Activated naive CD4-positive, alpha-beta T cell treated with anti-CD3 and anti-CD28 coated beads for 36 hours (primary cell): ENCODE data around the gene VEPH1. TPM values are rescaled to one million over a fixed set of nuclear protein-coding genes. Genes with fewer than 3 reads are reported as not detected.
A peak's percentile ranks its signal among the peaks of the same experiment; 100 is the strongest.

Source experiments
- CTCF ChIA-PET: fragments of 350-600 bp; sonication (Branson Sonifier 250); formaldehyde crosslinking; loops from one replicate; lab custom pipeline; 2021; ENCODE audit warnings: antibody characterized with exemption; lab: Charles Lee
- DNase-seq: peaks from one replicate; pipeline ENCODE4 v3.0.0-alpha.2; 2020
- H3K27ac Mint-ChIP-seq: one replicate; pipeline ENCODE4 v1.8.0; 2021; ENCODE audit warnings: mild to moderate bottlenecking, mixed read lengths
- H3K27me3 Mint-ChIP-seq: one replicate; pipeline ENCODE4 v1.8.0; 2021; ENCODE audit warnings: low read depth, mixed read lengths
- H3K36me3 Mint-ChIP-seq: one replicate; pipeline ENCODE4 v1.8.0; 2021; ENCODE audit warnings: low read depth, mixed read lengths
- H3K4me1 Mint-ChIP-seq: one replicate; pipeline ENCODE4 v1.8.0; 2021; ENCODE audit warnings: low read depth, mixed read lengths
- H3K4me3 Mint-ChIP-seq: one replicate; pipeline ENCODE4 v1.8.0; 2021; ENCODE audit warnings: mild to moderate bottlenecking, moderate library complexity, mixed read lengths
- H3K9me3 Mint-ChIP-seq: one replicate; pipeline ENCODE4 v1.8.0; 2021; ENCODE audit warnings: mixed read lengths
- intact Hi-C: fragments of 100-400 bp; cut with micrococcal nuclease; formaldehyde crosslinking; loops from one replicate; pipeline ENCODE4 v1.15.1; 2023
- total RNA-seq, 2 experiments: library from RNA; stranded (reverse); gene quantifications; one replicate each; pipeline ENCODE4 v1.2.3, GENCODE V29; 2021

VEPH1 gene
- total RNA-seq, 2 experiments from 2014 or later, result not detected

DNA sequence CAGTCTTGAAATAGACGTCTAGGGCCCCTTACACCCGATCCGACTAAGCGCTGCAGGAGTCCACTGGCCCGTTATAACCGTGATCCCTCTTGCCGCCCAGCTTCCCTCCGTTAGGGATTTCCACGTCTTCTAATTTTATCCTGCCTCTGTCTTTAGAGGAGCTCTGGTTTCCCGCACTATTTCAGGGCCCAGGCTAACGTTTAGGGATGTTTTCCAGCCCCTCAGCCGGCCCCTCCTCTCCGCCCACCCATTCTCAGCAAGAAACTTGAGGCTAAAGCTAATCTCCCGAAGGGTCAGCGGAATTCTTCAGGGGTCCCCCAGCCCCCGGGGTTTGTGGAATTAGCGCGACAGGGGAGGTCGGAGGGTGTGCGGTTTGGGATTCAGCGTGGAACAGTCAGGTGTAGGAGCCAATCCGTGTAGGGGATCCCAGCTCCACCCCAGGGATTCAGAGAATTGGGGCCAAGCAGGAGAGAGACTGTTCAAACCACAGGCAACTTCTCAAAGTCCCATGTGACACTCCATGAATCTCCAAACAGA is 65.0 kb downstream of the VEPH1 start:
- Mint-ChIP-seq H3K36me3 (no peaks in the 10 kb centered on the region), H3K4me3 (no peak overlapping the region), H3K27ac (no peak overlapping the region), H3K9me3 (no peaks in the 10 kb centered on the region), H3K27me3 (peaks cover 22% of the 10 kb centered on the region), H3K4me1 (peaks cover 10% of the 10 kb centered on the region)
- DNase-seq, result no peak
- intact Hi-C loops, result loop anchor here (5.0 kb wide), 1 partner anchor 669 kb away; the partner anchor contains the start of gene SHOX2
- CTCF ChIA-PET, result interaction anchor here (1.1 kb wide), 1 partner anchor 20 kb away, joined by 3 read pairs; no protein-coding TSS in a partner anchor

DNA sequence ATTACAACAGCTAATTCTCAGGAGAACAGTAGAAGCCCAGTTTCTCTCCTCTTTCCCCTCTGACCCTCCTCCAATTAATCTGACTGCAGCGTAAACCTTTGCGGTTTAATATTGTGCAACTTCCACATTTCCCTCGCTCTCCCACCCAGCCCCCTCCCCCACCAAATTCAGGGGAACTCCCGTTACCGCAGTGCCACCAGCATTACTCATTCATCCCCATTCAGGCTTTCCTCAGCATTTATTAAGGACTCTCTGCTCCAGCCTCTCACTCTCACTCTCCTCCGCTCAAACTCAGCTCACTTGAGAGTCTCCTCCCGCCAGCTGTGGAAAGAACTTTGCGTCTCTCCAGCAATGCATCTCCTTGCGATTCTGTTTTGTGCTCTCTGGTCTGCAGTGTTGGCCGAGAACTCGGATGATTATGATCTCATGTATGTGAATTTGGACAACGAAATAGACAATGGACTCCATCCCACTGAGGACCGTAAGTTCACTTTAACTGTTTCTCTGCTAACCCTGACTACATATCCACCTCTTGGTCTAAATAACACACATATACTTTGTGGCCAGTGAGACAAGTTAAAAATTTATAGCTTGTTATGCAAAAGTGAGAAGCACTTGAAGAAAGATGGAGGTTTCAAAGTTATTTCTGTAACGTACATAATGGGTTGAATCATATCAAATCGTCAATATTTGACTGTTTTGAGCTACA is 66.5 kb downstream of the VEPH1 start, which contains the start of gene PTX3:
Gene PTX3, plus strand, starts transcription at position 268 of the 709 bp plus-strand sequence. Its CDS starts 84 bp downstream, at position 352.
- no peaks in the 10 kb centered on the region for H3K36me3 Mint-ChIP-seq
- H3K27ac Mint-ChIP-seq, result no peak within 1 kb of the TSS
- H3K4me3 Mint-ChIP-seq, result peak within 1 kb of the TSS; percentile 45
- H3K4me1 Mint-ChIP-seq, result peaks cover 10% of the 10 kb centered on the region
- DNase-seq, result peak; percentile 20
- intact Hi-C loops, result loop anchor here (5.0 kb wide), 1 partner anchor 671 kb away; the partner anchor contains the start of gene SHOX2
- H3K27me3 Mint-ChIP-seq, result peaks cover 22% of the 10 kb centered on the region
- CTCF ChIA-PET, result interaction anchor here (0.8 kb wide), 1 partner anchor 13 kb away, joined by 3 read pairs; no protein-coding TSS in a partner anchor
- H3K9me3 Mint-ChIP-seq, result no peaks in the 10 kb centered on the region

DNA sequence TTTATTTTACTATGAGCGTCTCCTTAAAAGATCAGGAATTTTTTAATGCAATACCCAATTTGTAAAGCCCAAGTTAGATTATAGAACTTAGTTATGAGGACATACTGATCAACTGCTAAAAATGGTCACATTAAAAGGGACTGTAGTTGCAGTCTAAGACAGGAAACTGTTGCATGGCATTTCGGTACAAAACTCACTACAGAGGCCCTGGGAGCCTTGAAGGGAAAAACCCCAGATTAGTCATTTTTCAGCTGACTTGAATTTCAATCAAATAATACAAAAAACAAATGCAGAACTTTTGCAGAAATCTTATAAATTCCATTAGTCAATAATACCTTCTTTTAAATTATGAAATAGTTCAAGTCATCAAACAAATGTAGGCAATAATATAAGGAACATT is 73.5 kb downstream of the VEPH1 start:
- no peak overlapping the region for H3K27ac Mint-ChIP-seq
- DNase-seq, result peak; percentile 40
- no peak overlapping the region for H3K4me3 Mint-ChIP-seq
- H3K27me3 Mint-ChIP-seq, result peaks cover 7% of the 10 kb centered on the region
- intact Hi-C loops, result no loop called here
- CTCF ChIA-PET, result no interaction called here
- H3K9me3 Mint-ChIP-seq, result no peaks in the 10 kb centered on the region
- no peaks in the 10 kb centered on the region for H3K4me1 Mint-ChIP-seq
- no peaks in the 10 kb centered on the region for H3K36me3 Mint-ChIP-seq

DNA sequence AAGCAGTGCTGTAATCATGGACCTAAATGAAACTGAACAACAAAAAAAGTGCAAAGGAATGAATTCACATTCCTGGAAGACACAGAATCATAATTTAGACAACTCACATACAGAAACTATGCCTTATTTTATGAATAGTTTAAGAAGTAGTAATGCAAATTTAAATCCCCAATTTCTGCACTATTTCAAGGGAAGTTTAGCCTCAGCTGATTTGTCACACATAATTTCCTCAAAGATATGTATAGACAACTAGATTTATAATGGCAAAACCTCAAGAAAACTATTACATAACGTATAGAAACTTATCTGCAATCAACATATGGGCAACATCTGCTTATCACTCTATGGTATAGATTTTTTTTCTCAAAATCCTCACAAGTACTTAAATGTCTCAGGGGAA is 74.4 kb downstream of the VEPH1 start:
- H3K9me3 Mint-ChIP-seq, result peaks cover 3% of the 10 kb centered on the region
- H3K36me3 Mint-ChIP-seq, result no peaks in the 10 kb centered on the region
- no peak overlapping the region for H3K27ac Mint-ChIP-seq
- DNase-seq, result no peak
- CTCF ChIA-PET, result no interaction called here
- intact Hi-C loops, result no loop called here
- peaks cover 11% of the 10 kb centered on the region for H3K27me3 Mint-ChIP-seq
- H3K4me3 Mint-ChIP-seq, result no peak overlapping the region
- H3K4me1 Mint-ChIP-seq, result no peaks in the 10 kb centered on the region

DNA sequence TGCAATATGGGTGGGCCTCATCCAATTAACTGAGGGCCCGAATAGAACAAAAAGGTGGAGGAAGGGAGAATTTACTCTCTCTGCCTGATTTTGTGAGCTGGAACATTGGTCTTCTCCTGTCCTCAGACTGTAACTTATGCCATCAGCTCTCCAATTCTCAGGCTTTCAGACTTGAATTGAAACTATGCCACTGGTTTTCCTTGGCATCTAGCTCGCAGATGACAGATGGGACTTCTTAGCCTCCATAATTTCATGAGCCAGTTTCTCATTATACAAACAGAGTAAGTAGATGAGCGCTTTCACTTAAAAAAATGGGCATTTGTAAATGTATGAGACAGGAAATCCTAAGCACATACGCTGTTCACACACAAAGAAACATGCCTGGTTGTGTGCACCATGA is 75.3 kb downstream of the VEPH1 start:
- Mint-ChIP-seq H3K27ac (no peak overlapping the region), H3K4me1 (no peaks in the 10 kb centered on the region), H3K9me3 (peaks cover 3% of the 10 kb centered on the region), H3K4me3 (no peak overlapping the region), H3K27me3 (peaks cover 11% of the 10 kb centered on the region), H3K36me3 (no peaks in the 10 kb centered on the region)
- CTCF ChIA-PET, result no interaction called here
- intact Hi-C loops, result no loop called here
- DNase-seq, result no peak

DNA sequence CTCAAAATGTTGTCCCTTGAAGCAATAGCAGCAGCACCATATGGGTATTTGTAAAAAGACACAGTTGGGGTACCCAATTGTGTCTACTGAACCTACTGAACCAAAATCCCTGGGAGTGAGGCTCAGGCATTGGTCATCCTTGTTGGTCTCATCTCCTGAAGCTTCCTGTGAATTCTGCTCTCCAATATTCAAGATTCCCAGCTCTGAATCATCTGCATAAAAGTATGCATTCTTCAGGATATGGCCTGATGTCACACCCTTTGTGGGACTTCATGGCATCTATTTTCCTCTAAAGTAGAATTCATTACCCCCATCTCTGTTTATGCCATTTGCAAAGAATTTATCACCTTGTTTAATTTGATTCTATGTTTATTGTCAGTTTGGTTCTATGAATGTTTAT is 79.9 kb downstream of the VEPH1 start:
- DNase-seq, result no peak
- Mint-ChIP-seq H3K9me3 (peaks cover 3% of the 10 kb centered on the region), H3K27ac (no peak overlapping the region), H3K27me3 (peaks cover 8% of the 10 kb centered on the region), H3K4me1 (no peaks in the 10 kb centered on the region), H3K4me3 (no peak overlapping the region), H3K36me3 (no peaks in the 10 kb centered on the region)
- intact Hi-C loops, result no loop called here
- CTCF ChIA-PET, result no interaction called here

DNA sequence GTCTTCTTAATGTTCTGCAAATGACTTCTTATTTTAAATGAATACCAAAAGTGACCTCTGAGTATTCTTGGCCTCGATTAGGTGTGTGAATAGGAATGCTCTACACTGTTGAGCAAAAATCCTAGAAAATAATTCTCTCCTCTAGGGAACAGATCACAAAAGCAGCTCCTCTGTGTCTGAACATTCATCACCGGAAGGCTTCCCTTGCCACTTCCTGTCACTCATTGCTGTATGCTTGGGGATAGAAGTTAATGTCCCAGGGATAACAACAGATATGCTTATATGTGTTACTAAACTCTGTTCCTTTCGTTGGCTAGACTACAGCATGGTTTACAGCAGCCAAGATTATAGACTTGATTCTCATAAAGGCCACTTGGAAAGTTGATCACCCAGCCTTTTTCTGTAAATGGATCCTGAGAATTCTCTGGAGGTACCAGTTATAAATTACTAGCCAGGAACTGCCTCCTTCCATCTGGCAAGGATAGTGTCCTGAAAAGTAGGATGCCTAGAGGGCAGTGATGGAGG is 82.5 kb downstream of the VEPH1 start:
- H3K9me3 Mint-ChIP-seq, result peaks cover 3% of the 10 kb centered on the region
- H3K36me3 Mint-ChIP-seq, result no peaks in the 10 kb centered on the region
- CTCF ChIA-PET, result no interaction called here
- no peak overlapping the region for H3K27ac Mint-ChIP-seq
- H3K27me3 Mint-ChIP-seq, result peaks cover 5% of the 10 kb centered on the region
- intact Hi-C loops, result no loop called here
- no peak for DNase-seq
- no peak overlapping the region for H3K4me3 Mint-ChIP-seq
- no peaks in the 10 kb centered on the region for H3K4me1 Mint-ChIP-seq

DNA sequence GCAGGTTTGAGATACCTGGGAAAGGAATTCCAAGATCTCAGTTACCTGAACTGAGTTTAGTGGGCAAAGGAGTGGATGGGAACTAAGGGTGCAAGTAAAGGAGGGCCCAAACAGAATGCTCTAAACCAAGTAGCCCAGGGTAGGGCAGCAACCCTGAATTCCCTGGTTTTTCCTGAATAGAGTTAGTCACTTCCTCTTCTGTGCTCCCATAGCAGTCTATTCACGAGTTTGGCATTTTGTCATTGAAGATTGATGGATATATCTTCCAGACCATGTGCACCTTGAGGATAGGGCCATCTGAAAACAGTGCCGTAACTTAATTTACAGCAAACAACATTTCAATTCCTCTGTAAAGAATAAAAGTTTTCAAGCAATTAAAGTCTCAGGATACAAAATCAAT is 85.1 kb downstream of the VEPH1 start:
- H3K9me3 Mint-ChIP-seq, result no peaks in the 10 kb centered on the region
- CTCF ChIA-PET, result no interaction called here
- intact Hi-C loops, result no loop called here
- H3K4me1 Mint-ChIP-seq, result no peaks in the 10 kb centered on the region
- no peaks in the 10 kb centered on the region for H3K36me3 Mint-ChIP-seq
- DNase-seq, result no peak
- H3K4me3 Mint-ChIP-seq, result no peak overlapping the region
- no peak overlapping the region for H3K27ac Mint-ChIP-seq
- peaks cover 1% of the 10 kb centered on the region for H3K27me3 Mint-ChIP-seq

DNA sequence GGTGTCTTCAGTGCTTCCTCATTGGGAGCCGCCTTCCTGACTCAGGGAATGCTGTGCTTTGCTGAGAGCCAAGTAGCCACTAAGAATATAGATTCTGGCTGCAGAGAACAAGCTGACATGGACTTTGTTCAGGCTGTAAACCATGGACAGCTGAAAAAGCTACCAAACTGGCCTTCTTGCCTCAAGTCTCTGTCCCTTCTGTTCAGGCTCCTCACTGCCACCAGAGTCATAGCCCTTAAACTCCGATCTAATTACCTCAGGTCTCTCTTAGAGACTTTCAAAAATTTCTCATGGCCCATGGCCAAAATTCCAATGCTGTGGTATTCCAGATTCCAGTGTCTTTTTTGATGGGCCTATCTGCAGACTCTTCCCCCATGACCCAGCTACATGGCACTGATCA is 86.0 kb downstream of the VEPH1 start:
- Mint-ChIP-seq H3K36me3 (no peaks in the 10 kb centered on the region), H3K27me3 (peaks cover 1% of the 10 kb centered on the region), H3K9me3 (no peaks in the 10 kb centered on the region), H3K4me3 (no peak overlapping the region), H3K4me1 (no peaks in the 10 kb centered on the region), H3K27ac (no peak overlapping the region)
- DNase-seq, result no peak
- CTCF ChIA-PET, result no interaction called here
- intact Hi-C loops, result no loop called here

DNA sequence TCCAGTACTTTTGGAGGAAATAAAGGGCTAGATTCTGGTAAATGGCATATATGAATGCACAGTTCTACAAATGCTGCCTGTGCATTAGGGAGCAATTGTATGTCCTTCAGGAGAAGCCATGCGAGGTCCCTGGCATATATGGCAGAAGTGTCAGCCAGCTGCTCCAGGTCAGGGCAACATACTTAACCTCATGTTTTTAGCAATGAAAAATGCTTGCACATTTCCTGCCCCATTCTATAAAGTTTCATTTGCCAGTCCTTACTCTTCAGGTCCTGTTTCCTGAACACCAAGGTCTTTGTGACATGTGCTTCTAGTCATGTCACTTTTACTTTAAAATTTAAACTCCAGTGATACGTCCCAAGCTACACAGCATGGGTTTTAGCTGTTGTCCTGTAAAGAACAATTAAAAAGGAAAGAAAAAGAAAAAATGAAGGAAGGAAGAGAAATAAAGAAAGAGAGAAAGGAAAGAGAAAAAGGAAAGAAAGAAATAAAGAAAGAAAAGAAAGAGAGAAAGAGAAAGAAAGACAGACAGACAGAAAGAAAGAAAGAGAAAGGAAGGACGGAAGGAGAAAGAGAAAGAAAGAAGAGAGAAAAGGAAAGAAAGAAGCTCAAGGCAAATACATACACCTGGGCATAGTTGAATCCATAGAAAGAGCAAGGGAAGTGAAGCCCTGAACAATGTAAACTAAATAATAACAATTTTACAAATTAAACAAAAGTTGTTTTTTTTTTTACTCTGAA is 86.7 kb downstream of the VEPH1 start:
- Mint-ChIP-seq H3K36me3 (no peaks in the 10 kb centered on the region), H3K9me3 (no peaks in the 10 kb centered on the region), H3K4me1 (no peaks in the 10 kb centered on the region), H3K27me3 (peaks cover 1% of the 10 kb centered on the region), H3K27ac (no peak overlapping the region), H3K4me3 (no peak overlapping the region)
- intact Hi-C loops, result no loop called here
- CTCF ChIA-PET, result no interaction called here
- DNase-seq, result no peak

DNA sequence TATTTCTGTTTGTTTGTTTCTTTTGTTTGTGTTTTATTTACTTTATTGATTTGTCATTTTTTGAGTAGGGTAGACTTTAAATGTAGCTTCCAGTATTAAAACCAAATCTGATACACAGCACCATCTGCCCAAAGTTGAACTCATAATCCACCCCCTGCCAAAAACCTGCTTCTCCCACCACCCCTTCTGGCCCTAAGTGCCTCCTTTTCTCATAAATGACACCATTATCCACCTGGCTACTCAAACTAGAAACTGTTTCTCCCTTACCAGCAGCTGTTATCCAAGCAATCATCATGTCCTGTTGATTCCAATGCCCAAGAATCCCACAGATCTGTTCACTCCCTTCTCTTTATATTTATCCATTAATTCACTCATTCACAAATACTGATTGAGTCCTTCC is 88.4 kb downstream of the VEPH1 start:
- no peaks in the 10 kb centered on the region for H3K9me3 Mint-ChIP-seq
- no peak overlapping the region for H3K27ac Mint-ChIP-seq
- H3K36me3 Mint-ChIP-seq, result no peaks in the 10 kb centered on the region
- no peaks in the 10 kb centered on the region for H3K4me1 Mint-ChIP-seq
- CTCF ChIA-PET, result no interaction called here
- DNase-seq, result no peak
- H3K4me3 Mint-ChIP-seq, result no peak overlapping the region
- intact Hi-C loops, result no loop called here
- peaks cover 1% of the 10 kb centered on the region for H3K27me3 Mint-ChIP-seq

DNA sequence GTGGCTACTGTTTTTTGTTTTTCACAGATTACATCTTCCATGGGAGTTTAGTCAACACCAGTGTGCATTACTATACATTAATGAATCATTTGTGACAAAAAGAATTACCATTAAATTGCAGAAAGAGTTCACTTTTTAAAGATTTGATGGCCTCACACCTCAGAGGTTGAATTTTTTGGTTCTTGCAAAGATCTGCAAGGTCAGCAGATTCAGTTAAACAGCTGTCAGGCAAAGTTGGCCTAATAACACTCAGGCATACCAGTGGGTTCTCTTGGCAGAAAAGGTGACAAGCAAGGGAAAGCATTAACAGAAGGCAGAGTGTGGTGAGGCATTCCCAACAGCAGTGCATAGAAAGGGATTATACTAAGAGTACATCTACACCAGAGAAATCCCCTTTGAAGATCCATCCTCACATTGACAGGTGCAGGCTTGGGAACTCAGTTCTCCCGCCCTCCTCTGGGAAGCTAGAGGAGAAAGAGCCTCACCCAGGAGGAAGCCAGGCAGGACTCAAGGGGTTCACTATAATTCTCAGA is 90.8 kb downstream of the VEPH1 start:
- intact Hi-C loops, result no loop called here
- Mint-ChIP-seq H3K36me3 (no peaks in the 10 kb centered on the region), H3K4me1 (no peaks in the 10 kb centered on the region), H3K4me3 (no peak overlapping the region), H3K9me3 (no peaks in the 10 kb centered on the region), H3K27me3 (peaks cover 1% of the 10 kb centered on the region), H3K27ac (no peak overlapping the region)
- CTCF ChIA-PET, result no interaction called here
- no peak for DNase-seq
